ENCODE measurements around the gene MPND.

The MPND gene

GRCh38 chr19:4366666-4367335 lies 23.4 kb downstream of the MPND start:
- DNase-seq = no peak

DNA sequence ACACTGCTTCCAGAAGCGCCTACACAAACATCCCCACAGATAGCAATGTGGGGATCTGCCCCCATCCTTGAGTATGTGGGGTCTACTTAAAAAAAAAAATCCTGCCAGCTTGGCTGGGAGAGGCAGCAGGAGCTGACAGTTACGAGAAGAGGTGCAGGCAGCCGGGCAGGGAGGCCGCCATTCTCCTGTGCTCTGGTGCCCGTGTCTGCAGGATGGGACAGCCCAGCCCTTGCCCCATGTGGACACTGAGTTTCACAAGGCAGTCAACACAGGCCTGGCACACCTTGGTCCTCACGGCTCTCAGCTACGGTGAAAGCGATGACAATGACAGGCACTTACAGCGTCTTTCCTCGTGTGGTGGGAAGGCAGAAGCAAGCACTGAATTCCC lies 24.0 kb downstream of the MPND start:
- no peak for DNase-seq

GRCh38 chr19:4367781-4368127 lies 24.4 kb downstream of the MPND start:
- no peak for DNase-seq

- DNase-seq = no peak
Measured at GRCh38 chr19:4368128-4368820, 24.9 kb downstream of the MPND start.

GRCh38 chr19:4369109-4369887 lies 25.9 kb downstream of the MPND start:
- peak; percentile 56 to 93 (median 68) for DNase-seq

DNA sequence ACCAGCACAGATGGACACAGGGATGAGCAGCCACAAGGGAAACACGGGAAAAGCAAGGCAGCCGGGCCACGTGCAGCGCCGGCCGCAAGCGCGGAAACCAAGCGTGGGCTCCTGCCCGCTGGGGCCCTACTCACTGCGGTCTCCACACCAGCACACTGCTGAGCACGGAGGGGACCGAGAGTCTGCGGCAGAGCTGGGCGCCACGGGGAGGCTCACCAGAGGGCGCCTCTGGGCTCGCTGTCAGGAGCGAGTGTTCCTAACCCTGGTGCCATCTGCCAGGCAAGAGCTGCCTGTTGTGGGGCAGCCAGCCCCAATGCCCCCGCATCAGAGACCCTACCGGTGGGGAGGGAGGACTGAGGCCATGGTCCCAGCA lies 26.5 kb downstream of the MPND start:
- peak; percentile 44 to 90 (median 65) for DNase-seq

DNA sequence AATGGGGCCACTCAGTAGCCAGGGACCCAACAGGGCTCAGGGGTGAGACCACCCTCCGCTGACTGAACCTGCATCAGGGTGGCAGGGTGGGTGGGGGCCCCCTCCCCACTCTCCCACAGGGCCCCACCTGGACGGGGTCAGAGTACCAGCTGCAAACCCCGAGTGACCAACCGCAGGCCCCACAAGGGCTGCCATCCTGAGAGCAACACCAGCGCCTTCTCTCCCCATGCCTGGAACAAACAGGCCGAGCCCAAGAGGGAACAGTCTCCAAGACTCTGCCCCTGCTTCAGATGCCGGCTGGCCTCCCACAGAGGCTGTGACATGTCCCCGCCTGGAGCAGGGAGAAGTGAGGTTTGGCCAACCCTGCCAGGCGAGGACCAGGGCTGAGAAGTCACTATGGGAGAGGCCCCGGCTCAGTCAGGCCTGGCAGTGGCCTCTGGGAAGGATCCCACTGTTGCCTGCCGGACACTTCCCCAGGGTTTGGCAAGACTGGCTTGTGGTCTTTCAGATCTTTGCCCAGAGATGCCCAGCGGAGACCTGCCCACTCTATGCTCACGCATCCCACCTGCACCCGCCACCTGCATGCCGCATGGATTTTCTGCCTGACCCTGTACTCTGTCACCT lies 27.2 kb downstream of the MPND start:
- DNase-seq = no peak

- no peak for DNase-seq
Measured at GRCh38 chr19:4371247-4372164, 28.1 kb downstream of the MPND start.

- DNase-seq = no peak
Measured at GRCh38 chr19:4372165-4373012, 29.0 kb downstream of the MPND start.

GRCh38 chr19:4373013-4373367 lies 29.6 kb downstream of the MPND start:
- DNase-seq = no peak

DNA sequence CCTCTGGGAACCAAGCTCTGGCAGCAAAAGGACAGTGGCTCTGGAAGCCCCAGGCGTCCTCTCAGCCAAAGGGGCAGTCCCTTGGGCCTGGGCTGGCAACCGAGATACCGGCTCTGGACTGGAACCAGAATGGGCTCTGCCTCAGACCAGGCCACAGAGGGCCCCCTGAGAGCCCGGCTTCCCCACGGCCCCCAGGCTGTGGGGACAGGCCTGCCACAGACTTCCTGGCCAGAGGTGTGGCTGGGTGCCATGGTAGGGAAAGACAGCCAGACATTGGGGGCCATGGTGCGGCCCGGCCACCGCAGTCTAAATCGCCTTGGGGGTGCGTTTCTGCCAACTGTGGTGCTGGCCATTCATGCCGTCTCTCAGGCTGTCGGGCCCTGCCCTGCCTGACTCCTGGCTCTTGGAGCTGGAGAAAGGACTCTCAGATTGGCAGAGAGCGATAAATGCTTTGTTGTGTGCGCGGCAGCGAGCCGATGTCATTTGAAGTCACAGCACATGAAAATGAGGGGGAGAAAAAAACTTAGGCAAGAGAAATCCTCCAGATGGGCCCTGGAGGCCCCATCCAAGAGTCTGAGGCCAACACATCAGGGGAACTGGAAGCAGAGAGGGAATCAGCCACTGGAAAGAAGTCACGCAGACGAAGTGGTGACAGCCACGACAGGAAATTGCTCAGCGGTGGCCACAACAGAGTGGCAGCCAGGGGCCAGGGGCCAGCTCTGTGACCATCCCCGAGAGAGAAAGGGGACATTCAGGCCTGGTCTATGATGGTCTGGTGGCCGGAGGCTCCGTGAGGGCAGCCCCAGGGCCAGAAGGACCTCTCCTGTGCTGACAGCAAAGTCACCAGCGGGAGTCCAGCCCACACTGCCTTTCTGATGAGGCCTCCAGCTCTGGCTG lies 30.5 kb downstream of the MPND start:
- no peak for DNase-seq

DNA sequence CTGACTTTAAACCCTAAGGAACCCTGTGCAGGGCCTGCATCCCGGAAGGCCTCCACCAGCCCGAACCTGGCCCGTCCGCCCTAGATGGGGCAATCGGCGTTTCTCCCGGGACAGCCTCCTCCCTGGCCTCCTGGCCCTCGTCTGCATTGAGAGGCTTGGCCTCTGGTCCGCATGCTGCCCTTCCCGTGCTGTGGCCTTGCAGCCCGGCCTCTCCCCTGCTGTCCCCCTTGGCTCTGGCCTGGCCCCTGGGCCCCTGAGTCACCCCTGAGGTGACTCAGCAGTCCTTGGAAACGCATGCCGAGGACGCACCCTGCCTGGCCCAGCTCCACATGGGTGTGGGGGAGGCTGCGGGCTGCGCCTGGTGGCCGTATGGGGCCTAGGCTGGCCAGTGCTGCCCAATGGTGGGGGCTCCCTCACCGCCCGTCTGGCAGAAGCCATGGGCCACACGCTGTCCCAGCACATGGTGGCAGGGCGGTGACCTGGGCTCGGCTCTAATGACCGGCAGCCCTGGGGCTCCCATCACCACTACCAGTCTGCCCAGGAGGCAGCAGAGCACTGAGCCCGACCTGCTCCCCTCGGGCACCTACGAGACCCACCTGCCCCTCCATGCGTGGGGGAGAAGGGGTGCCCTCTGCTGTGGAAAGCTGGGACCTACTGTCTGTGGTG lies 31.3 kb downstream of the MPND start:
- no peak for DNase-seq

DNA sequence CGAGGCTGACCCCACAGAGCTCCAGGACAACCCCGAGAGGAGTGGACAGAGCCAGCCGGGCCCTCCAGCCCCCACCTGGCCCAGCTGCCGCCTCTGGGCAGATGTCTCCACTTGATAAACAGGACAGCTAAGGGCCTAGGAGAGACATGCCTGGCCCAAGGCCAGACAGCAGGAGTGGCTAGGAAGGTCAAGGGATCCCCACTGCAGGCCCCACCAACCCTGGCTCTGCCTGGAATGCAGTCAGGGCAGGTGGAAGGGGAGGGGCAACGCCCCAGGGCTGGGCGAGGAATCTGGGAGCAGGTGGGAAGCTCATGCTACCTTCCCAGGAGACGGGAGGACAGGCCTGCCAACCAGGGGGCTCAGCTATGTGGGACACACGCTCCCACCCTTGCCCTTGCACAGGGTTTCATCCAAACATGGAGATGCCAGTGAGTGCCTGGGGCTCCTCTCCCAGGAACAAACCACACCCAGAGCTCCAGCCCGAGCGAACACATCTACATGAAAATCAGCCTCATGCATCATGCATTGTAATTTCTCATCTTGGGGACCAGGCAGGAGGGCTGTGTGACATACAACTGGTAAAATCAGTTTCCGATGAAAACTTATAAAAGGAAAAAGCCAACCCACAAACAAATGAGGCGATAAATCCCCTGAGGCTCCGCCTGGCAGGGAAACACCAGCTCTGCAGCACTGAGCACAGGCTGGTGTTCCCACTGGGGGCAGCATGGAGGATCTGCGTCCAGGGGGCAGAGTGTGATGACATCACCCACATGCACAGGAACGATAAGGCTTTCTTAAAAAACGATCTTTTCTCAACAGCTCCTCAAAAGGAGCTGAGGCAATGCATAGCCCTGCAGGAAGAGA lies 32.0 kb downstream of the MPND start:
- no peak for DNase-seq

GRCh38 chr19:4376028-4376670 lies 32.8 kb downstream of the MPND start:
- no peak for DNase-seq

DNA sequence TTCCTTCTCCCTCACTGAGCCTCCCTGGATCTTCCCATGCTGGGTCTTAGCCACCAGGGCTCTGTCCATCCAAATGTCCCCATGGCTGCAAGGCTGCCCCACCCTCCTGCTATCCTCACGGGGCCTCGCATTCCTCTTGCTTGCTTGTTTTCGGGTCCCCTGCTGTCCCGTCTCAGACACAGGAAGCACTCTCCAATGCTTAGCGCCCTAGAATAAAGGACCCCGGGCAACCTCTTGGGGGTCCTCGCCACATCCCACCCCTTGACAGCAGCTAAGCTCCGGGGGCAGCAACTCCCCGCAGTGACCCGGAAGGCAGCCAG lies 33.3 kb downstream of the MPND start:
- DNase-seq = no peak

DNA sequence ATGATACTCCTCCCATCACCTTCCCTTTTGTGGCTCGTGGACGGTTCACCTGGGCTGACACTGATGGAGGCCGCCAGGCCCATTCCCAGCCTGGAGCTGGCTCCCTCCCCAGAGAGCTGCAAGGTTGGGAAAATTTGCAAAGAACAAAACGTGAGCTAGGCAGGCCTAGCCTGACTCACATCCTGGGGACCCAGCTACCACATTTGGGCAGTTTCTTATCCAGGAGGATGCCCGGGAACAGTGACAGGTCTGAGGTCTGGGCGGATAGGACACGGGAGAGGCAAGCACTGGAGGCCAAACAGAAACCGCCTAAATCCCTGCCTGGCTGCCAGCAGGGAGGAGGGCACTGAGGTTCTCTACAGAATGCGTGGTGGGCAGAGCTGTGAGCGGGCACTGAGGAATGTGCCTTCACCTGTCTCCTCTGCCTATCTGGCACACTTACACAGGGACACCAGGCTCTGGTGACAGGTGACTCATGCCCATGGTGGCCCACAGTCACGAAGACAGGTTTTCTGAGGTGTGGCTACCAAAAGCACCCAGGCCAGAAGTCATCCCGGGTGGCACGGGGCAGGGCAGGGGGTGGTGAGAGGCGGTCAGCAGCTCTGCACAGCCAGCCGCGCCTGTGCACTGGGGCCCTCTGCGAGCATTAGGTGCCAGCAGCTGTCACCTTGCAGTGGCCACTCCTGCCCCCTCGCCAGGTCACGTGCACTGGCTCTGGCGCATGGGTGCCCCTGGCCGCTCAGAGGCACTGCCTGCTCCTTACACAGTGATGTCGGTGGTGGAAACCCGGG lies 33.8 kb downstream of the MPND start:
- DNase-seq = no peak

GRCh38 chr19:4378886-4379285 lies 35.5 kb downstream of the MPND start:
- no peak for DNase-seq
